BE2C (cell line): Measurements from ENCODE around the gene WDR31.

Source experiments
- DNase-seq: peaks from one replicate; pipeline ENCODE4 v3.0.0-alpha.2; 2020
- H3K27me3 ChIP-seq: fragments of 250-450 bp; sonication (Bioruptor Pico); 2 replicates; pipeline ENCODE4 v1.5.1; 2020; ENCODE audit warnings: mild to moderate bottlenecking
- H3K36me3 ChIP-seq: fragments of 250-450 bp; sonication (Bioruptor Pico); 2 replicates; pipeline ENCODE4 v1.5.1; 2020; ENCODE audit warnings: mild to moderate bottlenecking
- H3K4me1 ChIP-seq: fragments of 250-450 bp; sonication (Bioruptor Pico); 2 replicates; pipeline ENCODE4 v1.5.1; 2020
- H3K4me3 ChIP-seq: 2 replicates; pipeline ENCODE4 v1.5.1; 2011; ENCODE audit warnings: low read depth, low read length
- H3K9me3 ChIP-seq: fragments of 250-450 bp; sonication (Bioruptor Pico); 2 replicates; pipeline ENCODE4 v1.5.1; 2020
- CTCF ChIP-seq: IDR thresholded peaks from 2 replicates; pipeline ENCODE4 v1.5.1; 2012; ENCODE audit warnings: mild to moderate bottlenecking, low read depth, low read length

The WDR31 gene

GRCh38 chr9:113267911-113268566, 72.0 kb downstream of the WDR31 start:
- H3K9me3 ChIP-seq: no peaks in the 10 kb centered on the region
- H3K4me1 ChIP-seq: no peaks in the 10 kb centered on the region
- no peaks in the 10 kb centered on the region for H3K27me3 ChIP-seq
- TF ChIP-seq CTCF: no peak
- H3K4me3 ChIP-seq: no peak overlapping the region
- H3K36me3 ChIP-seq: peaks cover 56% of the 10 kb centered on the region
- no peak for DNase-seq

GRCh38 chr9:113266174-113266573, 73.9 kb downstream of the WDR31 start:
- H3K9me3 ChIP-seq: no peaks in the 10 kb centered on the region
- no peaks in the 10 kb centered on the region for H3K27me3 ChIP-seq
- no peak for TF ChIP-seq CTCF
- no peak for DNase-seq
- H3K36me3 ChIP-seq: peaks cover 62% of the 10 kb centered on the region
- no peaks in the 10 kb centered on the region for H3K4me1 ChIP-seq
- H3K4me3 ChIP-seq: no peak overlapping the region
